ENCODE measurements around the gene SERPINE3.

GRCh38 chr13:51308781-51309180 lies 30.7 kb upstream of the SERPINE3 start:
- TF ChIP-seq CTCF (conservative IDR thresholded peaks at IDR 0.05; ENCODE audit: low read length) (no peak), EZH2phosphoT487 (IDR thresholded peaks at IDR 0.05; ENCODE audit: borderline replicate concordance, low read depth, low read length) (no peak)
